GM21367 (cell line): ENCODE measurements around the gene ANO2.

Experiments used
- ATAC-seq: cut with Tn5 transposase; IDR thresholded peaks from one replicate; pipeline ENCODE4 v1.9.1; 2021; ENCODE audit not compliant: unreplicated experiment

The ANO2 gene

DNA sequence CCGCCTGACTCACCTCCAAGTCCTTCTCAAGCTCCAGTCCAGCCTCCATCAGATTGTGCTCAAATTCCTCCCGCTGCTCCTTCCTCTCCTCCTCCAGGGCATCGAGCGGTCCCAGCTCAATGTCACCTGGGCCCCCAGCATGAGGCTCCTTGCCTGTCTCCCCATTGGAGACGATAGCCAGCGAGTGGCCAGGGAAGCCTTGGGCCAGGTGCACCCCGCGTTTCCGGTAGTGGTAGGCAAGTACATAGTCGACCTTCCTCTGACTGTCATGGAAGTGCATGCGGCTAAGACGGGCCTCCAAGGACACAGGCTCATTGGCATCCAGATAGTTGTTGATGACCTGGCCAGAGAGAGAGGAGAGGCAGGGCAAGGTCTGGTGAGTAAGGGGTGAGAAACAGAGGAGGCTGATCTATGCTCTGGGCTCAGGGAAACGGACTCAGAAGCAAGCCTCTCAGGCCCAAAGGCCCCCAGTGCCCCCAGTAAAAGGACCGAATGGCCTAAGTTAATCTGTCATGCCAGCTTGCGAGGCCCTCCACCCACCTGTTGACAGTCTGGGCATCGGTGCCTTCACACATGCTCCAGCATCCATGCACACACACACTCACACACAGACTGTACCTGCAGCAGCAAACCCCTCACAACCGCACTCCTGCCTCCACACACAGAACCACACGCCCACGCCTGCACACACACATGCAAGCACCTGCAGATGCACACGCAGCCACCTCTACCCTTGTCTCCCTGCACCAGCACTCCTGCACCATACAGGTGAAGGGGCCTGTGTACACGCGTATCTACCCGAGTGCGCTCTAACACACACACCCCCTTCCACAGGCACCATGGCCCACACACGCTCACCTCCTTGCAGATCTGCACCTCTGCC is 23.8 kb downstream of the ANO2 start:
- ATAC-seq = no peak

DNA sequence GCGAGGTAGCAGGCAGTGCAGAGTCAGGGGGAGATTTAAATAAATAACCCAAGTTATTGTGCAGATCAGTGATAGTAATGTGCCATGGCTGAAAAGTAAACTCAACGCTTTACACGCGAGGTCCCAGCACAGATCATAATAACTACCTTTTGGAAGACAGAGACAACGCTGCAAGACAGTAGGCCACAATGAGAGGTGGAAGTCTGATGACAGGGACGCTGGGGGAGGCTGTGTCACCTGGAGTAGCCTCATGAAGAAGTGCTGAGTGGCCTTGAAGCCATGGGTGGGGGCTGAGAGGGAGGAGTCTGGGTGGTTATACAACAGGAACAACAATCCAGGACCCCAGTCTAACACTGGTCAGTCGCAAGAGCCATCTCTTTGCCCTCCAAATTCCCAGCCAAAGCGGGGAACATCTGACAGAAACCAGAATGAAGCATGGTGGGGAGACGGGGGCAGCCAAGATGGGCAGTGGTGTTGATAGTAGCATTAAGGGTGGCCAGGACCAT is 28.2 kb downstream of the ANO2 start:
- ATAC-seq = no peak

GRCh38 chr12:5915511-5915910 is 29.5 kb downstream of the ANO2 start:
- ATAC-seq = no peak

DNA sequence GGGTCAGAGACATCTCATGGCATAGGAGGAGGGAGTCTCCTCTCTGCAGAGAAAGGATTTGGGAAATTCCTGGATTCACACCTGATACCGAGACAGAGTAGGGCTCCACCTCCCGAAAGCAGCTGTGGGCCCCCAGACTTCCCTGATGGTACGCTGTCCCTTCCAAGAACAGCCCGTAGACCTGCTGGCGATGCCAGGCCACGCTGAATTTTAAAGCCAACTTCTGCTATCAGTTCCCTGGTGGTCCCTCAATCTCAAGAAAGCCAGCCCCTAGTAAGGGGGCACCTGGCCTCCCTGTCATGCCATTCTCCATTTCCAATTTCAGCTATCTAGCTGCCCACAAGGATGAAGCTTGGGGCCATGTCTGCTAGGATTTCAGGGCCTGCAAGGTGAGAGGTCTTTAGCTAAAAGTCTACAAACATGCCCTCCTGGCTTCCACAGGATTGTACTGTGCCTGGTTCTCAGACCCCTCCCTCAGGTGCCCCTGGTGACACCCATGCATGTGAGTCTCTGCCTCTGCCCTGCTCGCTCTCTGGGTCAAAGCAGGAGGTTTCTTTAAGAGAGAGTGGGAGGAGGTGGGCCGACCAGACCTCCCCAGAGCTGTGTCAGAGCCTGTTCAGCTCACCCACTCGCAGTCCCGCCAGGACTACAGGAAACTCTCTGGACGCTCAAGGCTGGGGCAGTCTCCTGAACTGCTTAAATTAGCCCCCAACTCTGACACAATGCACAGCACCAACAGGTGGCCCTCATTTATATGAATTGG is 30.5 kb downstream of the ANO2 start:
- no peak for ATAC-seq

GRCh38 chr12:5913387-5913786 is 31.7 kb downstream of the ANO2 start:
- no peak for ATAC-seq

DNA sequence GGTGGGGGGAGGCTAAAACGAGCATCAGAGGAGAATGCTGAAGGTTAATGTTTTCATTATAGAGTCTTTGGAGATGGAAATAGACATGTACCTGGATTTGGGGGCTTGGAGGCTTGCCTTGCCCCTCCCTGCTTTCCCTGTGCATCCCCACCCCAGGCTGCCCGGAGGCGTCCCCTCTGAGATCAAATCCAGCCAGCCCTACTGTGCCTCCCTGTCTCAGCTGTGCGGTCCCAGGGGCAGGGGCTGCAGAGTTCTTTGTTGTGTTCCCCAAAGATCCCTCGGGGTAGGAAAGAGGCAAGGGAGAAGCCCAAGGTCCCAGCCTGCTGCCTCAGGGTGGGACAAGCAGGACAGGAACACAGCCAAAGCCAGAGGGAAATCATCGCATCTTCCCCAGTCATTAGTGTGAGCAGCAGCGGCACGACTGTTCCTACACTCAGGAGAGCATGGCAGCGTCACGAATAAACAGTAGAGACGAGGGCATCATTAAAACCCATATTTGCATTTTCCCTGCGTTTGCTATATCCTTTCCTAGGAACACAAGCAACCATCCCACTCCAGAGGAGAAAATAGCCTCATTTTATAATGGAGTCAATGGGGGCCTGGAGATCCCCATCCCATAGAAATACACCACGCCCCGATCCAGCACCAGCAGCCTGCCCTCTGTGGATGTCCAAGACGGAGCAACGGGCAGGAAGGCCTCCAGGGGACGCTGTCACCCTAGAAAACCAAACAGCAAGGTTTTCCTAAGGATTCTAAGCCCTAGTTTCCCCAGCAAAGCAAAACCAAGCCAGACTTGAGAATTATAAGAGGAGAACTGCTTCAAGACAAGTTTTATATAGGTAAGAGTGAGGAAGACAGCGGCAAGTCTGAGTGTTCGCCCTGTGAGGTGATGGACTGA is 32.4 kb downstream of the ANO2 start:
- ATAC-seq = no peak

DNA sequence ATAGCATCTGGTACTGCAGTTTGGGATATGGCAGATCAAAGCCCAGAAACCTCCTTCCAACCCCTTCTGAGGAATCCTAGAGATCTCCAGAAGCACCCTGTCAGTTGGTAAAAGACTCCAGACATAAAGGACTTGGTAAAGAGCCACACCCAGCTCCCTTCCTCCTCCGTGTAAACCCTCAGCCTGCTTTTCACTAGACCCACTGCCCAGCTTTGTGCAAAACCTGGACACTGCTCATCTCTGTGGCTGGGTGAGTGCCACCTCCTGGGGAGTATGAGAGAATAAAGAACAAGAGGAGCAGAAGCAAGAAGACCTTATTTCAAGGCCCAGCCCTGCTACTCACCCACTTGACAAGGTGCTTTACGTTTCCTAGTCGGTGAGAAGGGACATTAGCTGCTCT is 33.0 kb downstream of the ANO2 start:
- ATAC-seq = no peak

- ATAC-seq = no peak
Measured at GRCh38 chr12:5910790-5911548, 34.1 kb downstream of the ANO2 start.

DNA sequence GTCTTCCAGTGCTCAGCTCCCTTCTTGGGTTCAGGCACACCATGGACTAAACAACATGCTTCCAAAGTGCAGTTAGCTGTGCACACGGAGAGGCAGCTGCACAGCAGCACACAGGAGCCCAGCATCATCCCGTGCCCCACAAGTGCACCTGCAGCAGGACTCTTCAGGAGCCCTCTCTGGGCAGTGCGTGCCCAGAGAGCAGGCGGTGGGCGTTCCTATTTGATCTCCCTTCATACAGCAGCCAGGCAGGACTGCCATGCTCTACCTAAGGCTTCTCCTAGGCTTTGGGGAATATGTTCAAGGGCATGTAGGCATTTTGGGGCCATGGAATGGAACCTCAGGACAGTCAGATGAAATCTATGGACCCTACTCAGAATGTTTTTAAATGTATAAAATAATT is 35.5 kb downstream of the ANO2 start:
- no peak for ATAC-seq

DNA sequence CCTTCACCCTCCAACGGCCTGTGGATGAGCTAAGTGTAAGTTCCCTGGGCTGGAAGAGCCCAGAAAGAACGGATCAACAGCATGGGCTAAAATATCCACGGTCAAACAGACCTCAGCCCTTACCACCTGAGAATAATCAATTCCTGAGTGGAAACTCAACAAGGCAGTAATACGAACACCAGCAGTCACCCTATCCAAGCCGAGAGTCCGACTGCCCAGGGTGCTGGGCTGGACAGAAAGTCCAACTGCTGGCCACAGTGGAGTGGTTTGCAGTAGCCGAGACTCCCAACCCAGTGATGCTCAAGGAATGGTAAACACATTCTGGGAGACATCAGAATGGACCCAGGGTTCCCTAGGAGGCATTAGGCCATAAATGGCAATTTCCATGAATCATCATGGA is 36.8 kb downstream of the ANO2 start:
- ATAC-seq = no peak

GRCh38 chr12:5907807-5908206 is 37.3 kb downstream of the ANO2 start:
- no peak for ATAC-seq

DNA sequence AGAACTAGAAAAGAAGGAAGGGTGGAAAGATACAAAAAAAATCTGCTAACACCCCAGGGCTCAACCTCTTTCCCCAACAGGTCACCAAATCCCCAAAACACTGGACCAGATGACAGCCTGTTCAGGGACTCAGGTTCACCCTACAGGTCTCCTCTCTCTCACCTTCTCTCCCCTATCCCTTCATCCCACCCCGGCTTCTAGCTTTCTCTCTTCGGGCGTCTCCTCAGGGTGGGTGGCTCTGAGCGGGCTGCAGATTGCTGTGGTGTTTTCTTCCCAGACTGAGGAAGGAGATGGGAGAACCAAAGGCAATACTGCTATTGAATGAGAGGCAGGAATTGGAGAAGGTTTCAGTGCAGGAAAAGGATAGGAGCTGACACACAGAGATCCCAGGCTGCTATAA is 39.3 kb downstream of the ANO2 start:
- ATAC-seq = no peak

DNA sequence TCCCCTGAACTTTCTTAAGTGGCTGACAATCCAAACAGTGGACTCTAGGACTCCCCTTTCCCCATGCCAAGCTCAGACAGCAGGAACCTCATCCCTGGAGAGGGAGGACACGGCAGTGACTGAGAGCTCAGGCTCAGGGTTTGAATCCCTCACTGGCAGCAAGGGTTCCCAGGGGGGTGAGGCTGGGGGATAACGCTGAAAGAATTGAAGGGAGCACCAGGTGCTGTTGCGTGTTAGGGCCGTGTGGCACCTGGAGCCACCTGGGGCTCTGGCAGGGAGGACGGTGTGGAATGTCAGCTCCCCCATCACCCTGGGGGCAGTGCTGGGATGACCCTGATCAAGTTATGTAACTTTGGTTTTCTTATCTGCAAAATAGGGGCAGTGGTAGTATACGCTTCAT is 40.1 kb downstream of the ANO2 start:
- ATAC-seq = no peak

DNA sequence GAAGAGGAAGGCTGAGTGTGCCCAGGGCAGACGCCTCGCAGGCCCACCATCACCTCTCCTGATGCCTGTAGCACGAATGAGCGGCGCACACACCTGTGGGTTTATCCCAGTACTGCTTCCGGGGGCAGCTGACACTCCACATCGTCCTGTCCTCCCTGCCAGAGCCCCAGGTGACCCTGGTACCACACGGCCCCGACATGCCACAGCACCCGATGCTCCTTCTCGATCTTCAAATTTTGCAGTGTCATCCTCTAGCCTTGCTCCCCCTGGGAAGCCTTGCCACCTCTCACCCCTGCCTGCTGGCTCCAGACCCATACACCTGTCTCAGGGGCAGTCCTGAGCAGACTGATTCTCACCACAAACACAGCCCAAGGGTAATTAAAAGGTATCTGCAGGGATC is 40.6 kb downstream of the ANO2 start:
- no peak for ATAC-seq

- ATAC-seq = no peak
Measured at GRCh38 chr12:5902736-5903135, 42.3 kb downstream of the ANO2 start.

- ATAC-seq = no peak
Measured at GRCh38 chr12:5901416-5901815, 43.6 kb downstream of the ANO2 start.

DNA sequence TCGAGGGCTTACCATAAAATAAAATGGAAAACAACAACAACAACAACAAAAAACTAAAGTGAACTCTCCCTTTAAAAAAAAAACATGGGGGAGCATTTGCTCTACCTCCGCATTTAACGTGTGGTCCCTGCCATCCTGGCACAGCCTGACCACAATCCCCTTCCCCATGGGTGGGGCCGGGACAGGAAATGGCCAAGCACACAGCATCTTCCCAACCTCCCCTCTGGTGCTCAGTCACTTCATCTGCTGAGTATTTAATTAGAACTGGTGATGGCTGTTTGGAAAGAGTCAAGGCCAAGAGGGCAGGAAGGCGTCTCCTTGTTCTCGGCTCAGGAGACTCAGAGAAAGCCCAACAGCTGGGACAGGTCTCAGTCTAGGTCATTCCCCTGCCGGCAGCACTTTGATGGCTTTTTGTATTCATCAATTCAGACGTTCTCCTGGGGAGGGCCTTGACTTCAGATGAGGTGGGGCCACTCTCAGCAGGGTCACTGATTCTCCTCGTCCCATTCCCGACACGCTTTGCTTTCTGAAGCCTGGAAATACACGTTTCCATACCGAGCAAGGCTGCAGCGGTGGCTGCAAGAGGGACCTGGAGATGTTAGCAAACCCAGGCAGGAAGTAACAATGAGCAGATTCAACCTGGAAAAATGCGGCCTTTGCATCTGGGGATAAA is 44.4 kb downstream of the ANO2 start:
- no peak for ATAC-seq

GRCh38 chr12:5900076-5900475 is 45.0 kb downstream of the ANO2 start:
- no peak for ATAC-seq

DNA sequence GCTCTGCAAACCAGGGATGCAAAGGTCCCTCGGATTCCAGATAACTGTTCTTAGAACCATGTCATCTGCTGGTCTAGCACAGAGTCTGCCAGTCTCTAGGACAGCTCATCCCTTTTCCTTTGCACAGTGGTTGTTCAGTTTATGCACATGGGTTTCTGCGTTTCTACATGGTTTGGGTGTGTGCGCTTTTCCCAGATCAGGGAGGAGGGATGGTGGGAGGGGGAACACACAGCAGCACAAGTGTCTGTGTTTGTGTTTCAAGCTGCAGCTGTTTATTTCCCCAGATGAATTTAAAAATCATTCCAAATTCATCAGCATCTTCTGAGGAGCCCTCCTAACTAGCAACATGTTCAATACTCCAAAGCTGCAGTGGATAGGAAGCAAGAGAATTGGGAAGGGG is 45.4 kb downstream of the ANO2 start:
- ATAC-seq = no peak

DNA sequence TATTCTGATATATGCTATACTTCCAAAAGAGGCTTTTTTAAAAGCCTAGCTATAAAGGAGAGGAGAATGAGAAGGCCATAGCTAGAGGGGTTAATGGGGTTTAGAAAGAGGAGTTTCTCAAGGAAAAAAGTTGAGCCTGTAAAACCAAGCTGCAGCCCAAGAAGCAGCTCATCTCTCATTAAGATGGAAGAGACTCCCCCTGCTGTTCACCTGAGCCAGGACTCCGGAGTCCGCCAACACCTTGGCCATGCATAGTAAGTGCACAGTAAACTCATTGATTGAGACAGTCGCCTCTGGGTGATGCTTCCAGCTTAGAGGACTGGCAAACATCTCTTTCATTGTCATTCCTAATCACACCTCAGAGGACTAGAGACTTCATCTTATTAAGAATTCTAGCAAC is 46.2 kb downstream of the ANO2 start:
- no peak for ATAC-seq
